ENCODE measurements around the gene EEFSEC.

EEFSEC gene

GRCh38 chr3:128199110-128199509 lies 45.8 kb downstream of the EEFSEC start:
- Histone ChIP-seq H3K79me2 (ENCODE audit: low read length) (no peaks in the 10 kb centered on the region), H2AFZ (ENCODE audit: low read depth, low read length) (no peak overlapping the region), H3K9ac (ENCODE audit: low read length) (no peak overlapping the region), H3K9me3 (ENCODE audit: insufficient read depth, low read length) (no peaks in the 10 kb centered on the region), H3K36me3 (replicated peaks; ENCODE audit: low read depth, low read length) (no peaks in the 10 kb centered on the region), H3K4me3 (ENCODE audit: low read length) (no peak overlapping the region), H3K4me2 (ENCODE audit: low read length) (no peak overlapping the region), H4K20me1 (ENCODE audit: insufficient read depth, low read length) (no peaks in the 10 kb centered on the region; the same call in 1 of the 2 replicates), H3K4me1 (ENCODE audit: low read length) (no peaks in the 10 kb centered on the region), H3K27me3 (ENCODE audit: low read depth, low read length) (no peaks in the 10 kb centered on the region), H3K27ac (ENCODE audit: low read length) (no peak overlapping the region)
- TF ChIP-seq CTCF (IDR thresholded peaks at IDR 0.05; ENCODE audit: low read depth, low read length) (no peak), EZH2phosphoT487 (IDR thresholded peaks at IDR 0.05; ENCODE audit: low read depth) (no peak)

- no peaks in the 10 kb centered on the region for H3K79me2 ChIP-seq (ENCODE audit: low read length)
- no peaks in the 10 kb centered on the region for H3K36me3 ChIP-seq (replicated peaks; ENCODE audit: low read depth, low read length)
- no peak overlapping the region for H3K4me2 ChIP-seq (ENCODE audit: low read length)
- no peak overlapping the region for H3K4me3 ChIP-seq (ENCODE audit: low read length)
- TF ChIP-seq CTCF (IDR thresholded peaks at IDR 0.05; ENCODE audit: low read depth, low read length): no peak
- no peak for TF ChIP-seq EZH2phosphoT487 (IDR thresholded peaks at IDR 0.05; ENCODE audit: low read depth)
- no peaks in the 10 kb centered on the region; the same call in 1 of the 2 replicates for H4K20me1 ChIP-seq (ENCODE audit: insufficient read depth, low read length)
- no peaks in the 10 kb centered on the region for H3K9me3 ChIP-seq (ENCODE audit: insufficient read depth, low read length)
- no peaks in the 10 kb centered on the region for H3K27me3 ChIP-seq (ENCODE audit: low read depth, low read length)
- no peak overlapping the region for H3K27ac ChIP-seq (ENCODE audit: low read length)
- no peaks in the 10 kb centered on the region for H3K4me1 ChIP-seq (ENCODE audit: low read length)
- no peak overlapping the region for H2AFZ ChIP-seq (ENCODE audit: low read depth, low read length)
- no peak overlapping the region for H3K9ac ChIP-seq (ENCODE audit: low read length)
Observed at GRCh38 chr3:128201158-128201755, 48.0 kb downstream of the EEFSEC start.

GRCh38 chr3:128203169-128203568 lies 49.9 kb downstream of the EEFSEC start:
- Histone ChIP-seq H3K9ac (ENCODE audit: low read length) (no peak overlapping the region), H3K4me2 (ENCODE audit: low read length) (no peak overlapping the region), H3K36me3 (replicated peaks; ENCODE audit: low read depth, low read length) (no peaks in the 10 kb centered on the region), H3K27ac (ENCODE audit: low read length) (no peak overlapping the region), H3K4me1 (ENCODE audit: low read length) (no peaks in the 10 kb centered on the region), H3K4me3 (ENCODE audit: low read length) (no peak overlapping the region), H3K79me2 (ENCODE audit: low read length) (peaks cover 2% of the 10 kb centered on the region; the same call in 1 of the 2 replicates), H3K27me3 (ENCODE audit: low read depth, low read length) (no peaks in the 10 kb centered on the region), H4K20me1 (ENCODE audit: insufficient read depth, low read length) (peaks cover 5% of the 10 kb centered on the region), H3K9me3 (ENCODE audit: insufficient read depth, low read length) (no peaks in the 10 kb centered on the region), H2AFZ (ENCODE audit: low read depth, low read length) (no peak overlapping the region)
- TF ChIP-seq CTCF (IDR thresholded peaks at IDR 0.05; ENCODE audit: low read depth, low read length) (no peak), EZH2phosphoT487 (IDR thresholded peaks at IDR 0.05; ENCODE audit: low read depth) (no peak)

- Histone ChIP-seq H3K9me3 (ENCODE audit: insufficient read depth, low read length) (no peaks in the 10 kb centered on the region), H3K36me3 (replicated peaks; ENCODE audit: low read depth, low read length) (no peaks in the 10 kb centered on the region), H3K9ac (ENCODE audit: low read length) (no peak overlapping the region)
Observed at GRCh38 chr3:128205558-128206145, 52.4 kb downstream of the EEFSEC start.

More at GRCh38 chr3:128205558-128206145, 52.4 kb downstream of the EEFSEC start:
- no peaks in the 10 kb centered on the region for H3K4me1 ChIP-seq (ENCODE audit: low read length)
- H3K27me3 ChIP-seq (ENCODE audit: low read depth, low read length): no peaks in the 10 kb centered on the region
- peaks cover 6% of the 10 kb centered on the region for H3K79me2 ChIP-seq (ENCODE audit: low read length)
- no peak overlapping the region for H3K27ac ChIP-seq (ENCODE audit: low read length)
- TF ChIP-seq CTCF (IDR thresholded peaks at IDR 0.05; ENCODE audit: low read depth, low read length): no peak
- no peak for TF ChIP-seq EZH2phosphoT487 (IDR thresholded peaks at IDR 0.05; ENCODE audit: low read depth)
- H4K20me1 ChIP-seq (ENCODE audit: insufficient read depth, low read length): peaks cover 6% of the 10 kb centered on the region
- no peak overlapping the region for H2AFZ ChIP-seq (ENCODE audit: low read depth, low read length)
- H3K4me2 ChIP-seq (ENCODE audit: low read length): no peak overlapping the region
- no peak overlapping the region for H3K4me3 ChIP-seq (ENCODE audit: low read length)

Measured in OCI-LY3 (cell line).